MM.1S (cell line): ENCODE results near the gene SNHG17.

Experiments
- CTCF ChIP-seq: fragments of 300-600 bp; sonication (generic); IDR thresholded peaks from 2 replicates; pipeline ENCODE4 v1.5.1; 2016; ENCODE audit warnings: antibody characterized with exemption, low read length, mixed read lengths
- EZH2 ChIP-seq: fragments of 300-600 bp; sonication (generic); optimal IDR thresholded peaks from 2 replicates; pipeline ENCODE3; 2017; ENCODE audit warnings: low read depth, mild to moderate bottlenecking, antibody characterized with exemption, low read length, mixed read lengths
- EZH2phosphoT487 ChIP-seq: fragments of 300-600 bp; sonication (generic); IDR thresholded peaks from 2 replicates; pipeline ENCODE4 v1.6.1; 2018; ENCODE audit warnings: antibody characterized with exemption, low read length

GRCh38 chr20:38428800-38429199, 6.3 kb downstream of the SNHG17 start:
- TF ChIP-seq CTCF (no peak), EZH2 (no peak), EZH2phosphoT487 (no peak)
